SK-N-SH (cell line): ENCODE measurements around the gene NTNG2. TPM values are rescaled to one million over a fixed set of nuclear protein-coding genes. Genes with fewer than 3 reads are reported as not detected.

Experiments
- CTCF ChIA-PET: fragments of 300-600, 350-600 bp; formaldehyde crosslinking; extraction: SDS; loops from one replicate; lab custom pipeline; 2021; lab: Yijun Ruan, JAX
- POLR2A ChIA-PET: fragments of 350-600 bp; sonication (Branson Sonifier 250); formaldehyde crosslinking; extraction: SDS; loops from one replicate; lab custom pipeline; 2020; ENCODE audit warnings: antibody characterized with exemption, inconsistent platforms; lab: Yijun Ruan, JAX
- DNase-seq: peaks from one replicate; pipeline ENCODE4 v3.0.0; 2012
- H2AFZ ChIP-seq: fragments of 200-600 bp; sonication (generic); 2 replicates; pipeline ENCODE4 v1.8.1; 2016; ENCODE audit warnings: antibody characterized with exemption, mild to moderate bottlenecking, low read depth
- H3F3A ChIP-seq: fragments of 200-600 bp; sonication (generic); replicated peaks from 2 replicates; pipeline ENCODE3; 2016; ENCODE audit warnings: antibody characterized with exemption, mild to moderate bottlenecking; ENCODE audit not compliant: insufficient read depth
- H3K27ac ChIP-seq, 2 experiments: fragments of 200-500 bp in 1 of 2; fragments of 200-600 bp in 1 of 2; sonication (Bioruptor generic) in 1 of 2; sonication (generic), shearing (Covaris generic) in 1 of 2; 2 replicates each; pipeline versions ENCODE4 v1.5.1 to v1.6.1; 2014 to 2016; ENCODE audit warnings: low read depth in 2 of 2, inconsistent platforms in 1 of 2, low read length in 1 of 2, mild to moderate bottlenecking in 1 of 2, mixed read lengths in 1 of 2
- H3K27me3 ChIP-seq: fragments of 200-600 bp; sonication (generic), shearing (Covaris generic); 2 replicates; pipeline ENCODE4 v1.6.1; 2016; ENCODE audit warnings: mixed run types; ENCODE audit not compliant: insufficient read depth
- H3K36me3 ChIP-seq, 2 experiments: fragments of 200-500 bp in 1 of 2; fragments of 200-600 bp in 1 of 2; sonication (Bioruptor generic) in 1 of 2; sonication (generic) in 1 of 2; replicated peaks in 1 of 2; 2 replicates each; pipeline versions ENCODE3 to v1.5.1; 2014 to 2016; ENCODE audit warnings: low read length in 1 of 2, mild to moderate bottlenecking in 1 of 2; ENCODE audit not compliant: insufficient read depth in 2 of 2, control insufficient read depth in 1 of 2
- H3K4me1 ChIP-seq, 2 experiments: fragments of 200-500 bp in 1 of 2; fragments of 200-600 bp in 1 of 2; sonication (Bioruptor generic) in 1 of 2; sonication (generic), shearing (Covaris generic) in 1 of 2; 2 replicates each; pipeline versions ENCODE4 v1.5.1 to v1.6.1; 2014 to 2016; ENCODE audit warnings: low read depth in 1 of 2, low read length in 1 of 2, mixed run types in 1 of 2; ENCODE audit not compliant: insufficient read depth in 2 of 2, control insufficient read depth in 1 of 2
- H3K4me2 ChIP-seq: fragments of 200-600 bp; sonication (generic), shearing (Covaris generic); 2 replicates; pipeline ENCODE4 v1.6.1; 2017; ENCODE audit warnings: mixed run types
- H3K4me3 ChIP-seq, 2 experiments: fragments of 200-500 bp in 1 of 2; fragments of 200-600 bp in 1 of 2; sonication (Bioruptor generic) in 1 of 2; sonication (generic), shearing (Covaris generic) in 1 of 2; 2 replicates each; pipeline versions ENCODE4 v1.5.1 to v1.8.1; 2014 to 2016; ENCODE audit warnings: low read depth in 2 of 2, inconsistent platforms in 1 of 2, low read length in 1 of 2, mild to moderate bottlenecking in 1 of 2, mixed read lengths in 1 of 2, moderate library complexity in 1 of 2
- H3K79me2 ChIP-seq: fragments of 200-600 bp; sonication (generic); 2 replicates; pipeline ENCODE4 v1.8.1; 2017; ENCODE audit warnings: mild to moderate bottlenecking; ENCODE audit not compliant: insufficient read depth
- H3K9ac ChIP-seq: fragments of 200-600 bp; sonication (generic); 2 replicates; pipeline ENCODE4 v1.6.1; 2017; ENCODE audit warnings: mixed run types
- H3K9me2 ChIP-seq: fragments of 200-600 bp; sonication (generic); 2 replicates; pipeline ENCODE4 v1.6.1; 2017; ENCODE audit warnings: mixed run types
- H3K9me3 ChIP-seq: fragments of 200-600 bp; sonication (generic); 2 replicates; pipeline ENCODE4 v1.6.1; 2017; ENCODE audit warnings: mixed run types, mild to moderate bottlenecking, moderate library complexity
- H4K20me1 ChIP-seq: fragments of 200-600 bp; sonication (generic); 2 replicates; pipeline ENCODE4 v1.6.1; 2017; ENCODE audit warnings: mild to moderate bottlenecking, mixed run types; ENCODE audit not compliant: insufficient read depth
- FOSL2 ChIP-seq: IDR thresholded peaks from 2 replicates; pipeline ENCODE4 v1.4.0; 2012; ENCODE audit warnings: low read depth, mild to moderate bottlenecking, moderate library complexity, borderline replicate concordance
- FOXM1 ChIP-seq: IDR thresholded peaks from 2 replicates; pipeline ENCODE4 v1.4.0; 2012; ENCODE audit warnings: low read depth, mild to moderate bottlenecking
- GABPA ChIP-seq: IDR thresholded peaks from 2 replicates; pipeline ENCODE4 v1.4.0; 2012; ENCODE audit warnings: low read depth, mild to moderate bottlenecking
- MEF2A ChIP-seq: IDR thresholded peaks from 2 replicates; pipeline ENCODE4 v1.4.0; 2012; ENCODE audit warnings: low read depth, borderline replicate concordance
- RFX5 ChIP-seq: IDR thresholded peaks from 2 replicates; pipeline ENCODE4 v1.6.1; 2012; ENCODE audit warnings: mild to moderate bottlenecking, improper control_type of control experiment, low read length
- SMC3 ChIP-seq: IDR thresholded peaks from 2 replicates; pipeline ENCODE4 v1.6.1; 2012; ENCODE audit warnings: low read depth, low read length, improper control_type of control experiment
- TAF1 ChIP-seq: IDR thresholded peaks from 2 replicates; pipeline ENCODE4 v1.6.1; 2012; ENCODE audit warnings: low read depth, mild to moderate bottlenecking, low read length, moderate library complexity, borderline replicate concordance
- YY1 ChIP-seq: IDR thresholded peaks from 2 replicates; pipeline ENCODE4 v1.4.0; 2012; ENCODE audit warnings: low read depth, mild to moderate bottlenecking
- WGBS: methylation state at CpG from one replicate; pipeline ENCODE4 v1.1.6; 2017; ENCODE audit warnings: low lambda C conversion rate; 5-methylcytosine and 5-hydroxymethylcytosine counted together
- polyA plus RNA-seq, 3 experiments: library from polyadenylated mRNA; depleted of rRNA; stranded (reverse); fragments of >200 nt; gene quantifications; 2 replicates each; pipeline ENCODE4 v1.2.3, GENCODE V29; 2012
- TF ChIP-seq, protein P1 (sequence below): IDR thresholded peaks from 2 replicates; pipeline ENCODE4 v1.4.0; 2012; ENCODE audit warnings: low read depth, borderline replicate concordance
- TF ChIP-seq, protein P2 (sequence below): fragments of 200-600 bp; sonication (generic); IDR thresholded peaks from 2 replicates; pipeline ENCODE4 v1.6.1; 2017; ENCODE audit warnings: antibody characterized with exemption, mild to moderate bottlenecking, moderate library complexity
- TF ChIP-seq, protein P3 (sequence below): IDR thresholded peaks from 2 replicates; pipeline ENCODE4 v1.4.0; 2012; ENCODE audit warnings: low read depth, borderline replicate concordance

The NTNG2 gene
- polyA plus RNA-seq, 1 of the 3 experiments (the other 2 are of a cell fraction) = 6.1 TPM

DNA sequence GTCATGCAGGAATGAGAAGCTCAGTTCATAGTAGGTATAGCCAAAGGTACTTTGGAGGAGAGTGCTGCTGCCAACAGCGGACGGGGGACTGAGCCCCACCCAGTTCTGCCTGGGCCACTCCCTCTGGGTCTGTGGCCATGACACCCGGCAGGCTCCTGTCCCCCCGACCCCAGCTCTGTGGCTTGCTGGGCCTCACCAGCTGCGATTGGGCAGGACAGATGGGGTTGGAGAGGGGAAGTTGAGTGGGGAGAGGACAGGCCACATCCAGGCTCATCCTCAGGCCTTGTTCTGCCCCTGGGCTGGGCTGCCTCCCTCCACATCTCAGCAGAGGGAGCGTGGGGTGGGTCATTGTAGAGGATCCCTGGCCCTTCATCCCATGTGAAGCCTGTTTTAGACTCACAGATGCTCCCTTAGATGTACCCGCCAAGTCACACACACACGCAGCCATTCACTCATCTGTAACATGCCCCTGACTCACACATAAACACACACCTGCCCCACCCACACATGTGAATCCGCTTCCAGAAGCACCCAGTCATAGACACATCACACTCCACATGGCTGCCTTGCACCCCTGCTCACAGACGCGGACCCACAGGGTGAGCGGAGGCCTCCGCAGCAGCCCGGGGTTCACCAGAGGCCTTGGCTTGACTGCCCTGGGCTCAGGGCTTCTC, 48.8 kb downstream of the NTNG2 start:
- Histone ChIP-seq H3K9me3 (no peaks in the 10 kb centered on the region), H3K9me2 (no peaks in the 10 kb centered on the region), H3K4me1 (peaks cover 6 to 22% of the 10 kb centered on the region in 2 experiments; a peak in 1 of 4 replicates), H3K36me3 (no peaks in the 10 kb centered on the region), H3K4me2 (no peak overlapping the region), H2AFZ (no peak overlapping the region)
- POLR2A ChIA-PET = no interaction called here
- TF ChIP-seq RFX5 (no peak), FOSL2 (no peak), SMC3 (no peak), GABPA (no peak)
- TF ChIP-seq, protein P1, sequence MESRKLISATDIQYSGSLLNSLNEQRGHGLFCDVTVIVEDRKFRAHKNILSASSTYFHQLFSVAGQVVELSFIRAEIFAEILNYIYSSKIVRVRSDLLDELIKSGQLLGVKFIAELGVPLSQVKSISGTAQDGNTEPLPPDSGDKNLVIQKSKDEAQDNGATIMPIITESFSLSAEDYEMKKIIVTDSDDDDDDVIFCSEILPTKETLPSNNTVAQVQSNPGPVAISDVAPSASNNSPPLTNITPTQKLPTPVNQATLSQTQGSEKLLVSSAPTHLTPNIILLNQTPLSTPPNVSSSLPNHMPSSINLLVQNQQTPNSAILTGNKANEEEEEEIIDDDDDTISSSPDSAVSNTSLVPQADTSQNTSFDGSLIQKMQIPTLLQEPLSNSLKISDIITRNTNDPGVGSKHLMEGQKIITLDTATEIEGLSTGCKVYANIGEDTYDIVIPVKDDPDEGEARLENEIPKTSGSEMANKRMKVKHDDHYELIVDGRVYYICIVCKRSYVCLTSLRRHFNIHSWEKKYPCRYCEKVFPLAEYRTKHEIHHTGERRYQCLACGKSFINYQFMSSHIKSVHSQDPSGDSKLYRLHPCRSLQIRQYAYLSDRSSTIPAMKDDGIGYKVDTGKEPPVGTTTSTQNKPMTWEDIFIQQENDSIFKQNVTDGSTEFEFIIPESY = no peak
- TF ChIP-seq, all 33 proteins: peak for 0
- Histone ChIP-seq H3K9ac (no peak overlapping the region), H4K20me1 (peaks cover 5% of the 10 kb centered on the region; the same call in 1 of the 2 replicates), H3K79me2 (no peaks in the 10 kb centered on the region), H3K27me3 (no peaks in the 10 kb centered on the region), H3K27ac (no peak overlapping the region), H3K4me3 (no peak overlapping the region), H3F3A (no peaks in the 10 kb centered on the region)
- CTCF ChIA-PET = interaction anchor here (1.4 kb wide), 1 partner anchor 26 kb away, joined by 5 read pairs; no protein-coding TSS in a partner anchor
- no peak for DNase-seq
- 81% methylated on average over 13 of the region's 14 CpGs for WGBS

DNA sequence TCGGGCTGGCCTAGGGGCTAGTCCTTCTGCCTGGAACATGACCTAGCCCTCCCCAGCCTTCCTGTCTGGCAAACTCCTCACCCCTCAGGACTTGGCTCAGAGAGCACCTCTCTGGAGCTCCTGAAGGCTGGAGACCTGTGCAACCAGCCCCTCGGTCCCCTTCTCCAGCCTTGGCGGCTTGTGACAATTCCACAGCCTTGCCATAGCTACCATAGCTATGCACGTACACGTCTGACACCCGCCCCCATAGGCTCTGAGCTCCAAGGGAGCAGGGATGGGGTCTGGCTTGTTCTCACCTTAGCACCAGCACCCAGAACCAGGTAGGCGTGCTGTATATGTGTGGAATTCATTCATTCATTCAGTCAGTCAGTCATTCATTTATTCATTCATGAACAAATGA, 49.7 kb downstream of the NTNG2 start:
- Histone ChIP-seq H3K9me3 (no peaks in the 10 kb centered on the region), H3K4me1 (peaks cover 6 to 22% of the 10 kb centered on the region in 2 experiments; a peak in 1 of 4 replicates), H3K4me2 (no peak overlapping the region), H3F3A (no peaks in the 10 kb centered on the region), H3K27ac (no peak overlapping the region), H3K9ac (no peak overlapping the region), H3K27me3 (no peaks in the 10 kb centered on the region), H3K9me2 (no peaks in the 10 kb centered on the region), H2AFZ (no peak overlapping the region), H3K79me2 (no peaks in the 10 kb centered on the region), H3K4me3 (no peak overlapping the region), H4K20me1 (peaks cover 5% of the 10 kb centered on the region; the same call in 1 of the 2 replicates), H3K36me3 (no peaks in the 10 kb centered on the region)
- TF ChIP-seq YY1 (no peak), TAF1 (no peak), MEF2A (no peak), RFX5 (no peak), FOXM1 (no peak)
- TF ChIP-seq, protein P2, sequence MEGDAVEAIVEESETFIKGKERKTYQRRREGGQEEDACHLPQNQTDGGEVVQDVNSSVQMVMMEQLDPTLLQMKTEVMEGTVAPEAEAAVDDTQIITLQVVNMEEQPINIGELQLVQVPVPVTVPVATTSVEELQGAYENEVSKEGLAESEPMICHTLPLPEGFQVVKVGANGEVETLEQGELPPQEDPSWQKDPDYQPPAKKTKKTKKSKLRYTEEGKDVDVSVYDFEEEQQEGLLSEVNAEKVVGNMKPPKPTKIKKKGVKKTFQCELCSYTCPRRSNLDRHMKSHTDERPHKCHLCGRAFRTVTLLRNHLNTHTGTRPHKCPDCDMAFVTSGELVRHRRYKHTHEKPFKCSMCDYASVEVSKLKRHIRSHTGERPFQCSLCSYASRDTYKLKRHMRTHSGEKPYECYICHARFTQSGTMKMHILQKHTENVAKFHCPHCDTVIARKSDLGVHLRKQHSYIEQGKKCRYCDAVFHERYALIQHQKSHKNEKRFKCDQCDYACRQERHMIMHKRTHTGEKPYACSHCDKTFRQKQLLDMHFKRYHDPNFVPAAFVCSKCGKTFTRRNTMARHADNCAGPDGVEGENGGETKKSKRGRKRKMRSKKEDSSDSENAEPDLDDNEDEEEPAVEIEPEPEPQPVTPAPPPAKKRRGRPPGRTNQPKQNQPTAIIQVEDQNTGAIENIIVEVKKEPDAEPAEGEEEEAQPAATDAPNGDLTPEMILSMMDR = no peak
- TF ChIP-seq, protein P3, sequence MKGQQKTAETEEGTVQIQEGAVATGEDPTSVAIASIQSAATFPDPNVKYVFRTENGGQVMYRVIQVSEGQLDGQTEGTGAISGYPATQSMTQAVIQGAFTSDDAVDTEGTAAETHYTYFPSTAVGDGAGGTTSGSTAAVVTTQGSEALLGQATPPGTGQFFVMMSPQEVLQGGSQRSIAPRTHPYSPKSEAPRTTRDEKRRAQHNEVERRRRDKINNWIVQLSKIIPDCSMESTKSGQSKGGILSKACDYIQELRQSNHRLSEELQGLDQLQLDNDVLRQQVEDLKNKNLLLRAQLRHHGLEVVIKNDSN = no peak
- ChIA-PET CTCF (interaction anchor here (1.6 kb wide), 1 partner anchor 9 kb away, joined by 5 read pairs; no protein-coding TSS in a partner anchor), POLR2A (no interaction called here)
- no peak for DNase-seq
- 93% methylated on average over 3 of the region's 7 CpGs for WGBS
